Mucosa of descending colon (tissue), 3 donors: ENCODE measurements around the gene FAM181B. TPM values are rescaled to one million over a fixed set of nuclear protein-coding genes. Genes with fewer than 3 reads are reported as not detected.

Experiments
- ATAC-seq: fragments of 200-7000 bp; cut with Tn5 transposase; one replicate; pipeline ENCODE4 v1.9.1; 2020; ENCODE audit warnings: mild to moderate bottlenecking, moderate library complexity
- DNase-seq, 3 donors: peaks; one replicate each; pipeline ENCODE4 v3.0.0-alpha.2; 2020
- H3K36me3 ChIP-seq: fragments of 200-600 bp; one replicate; pipeline ENCODE4 v1.8.0; 2021; ENCODE audit warnings: low read depth, mild to moderate bottlenecking
- H3K4me1 ChIP-seq: fragments of 200-600 bp; one replicate; pipeline ENCODE4 v1.8.0; 2021; ENCODE audit warnings: low read depth, mild to moderate bottlenecking
- H3K4me3 ChIP-seq: fragments of 200-600 bp; one replicate; pipeline ENCODE4 v1.8.0; 2021; ENCODE audit warnings: mild to moderate bottlenecking
- H3K9me3 ChIP-seq: fragments of 200-600 bp; one replicate; pipeline ENCODE4 v1.8.0; 2021; ENCODE audit warnings: mild to moderate bottlenecking
- CTCF ChIP-seq: fragments of 200-600 bp; IDR thresholded peaks from one replicate; pipeline ENCODE4 v1.8.0; 2022; ENCODE audit warnings: antibody characterized with exemption, mild to moderate bottlenecking
- intact Hi-C, 2 donors: fragments of 100-400 bp; cut with DNase I in 1 of 2; cut with micrococcal nuclease in 1 of 2; formaldehyde crosslinking; loops; one replicate each; pipeline versions ENCODE4 v1.11.0 to v1.11.1; 2022; cut with DNase I, micrococcal nuclease
- long read RNA-seq, 2 donors: library from polyadenylated mRNA; unstranded; transcript quantifications; one replicate each; pipeline ENCODE4 v2.0.0, GENCODE V29; 2019 to 2021
- total RNA-seq, 3 donors: library from RNA; stranded (reverse); fragmentation: NEBNext Ultra II Directional in 2 of 3; extraction: Animal tissue kit (Norgen Biotek cat#: 25700) in 2 of 3; gene quantifications; one replicate each; pipeline versions ENCODE4 v1.2.1 to v1.2.4, GENCODE V29; 2021 to 2023
- donor health status: DM: no; HTN: no; CAD: no; lungs with moderate emphysema.
- donor health status: DM: no; HTN: no; CAD: no.
- donor health status: DM: no; HTN: yes; CAD: no.

FAM181B gene
- total RNA-seq = 1 to 10 TPM in 1 of 3 donors, under 1 TPM in 1, not detected in 1; 0.19 to 1.3 TPM
- long read RNA-seq, donor 1, transcript FAM181B-201 (1 exons, 3,924 nt) = major isoform, 9 of 9 reads
- long read RNA-seq, donor 1, partial matches to known transcripts = 0 of 9 reads
- long read RNA-seq, donor 1, other reads (novel, unspliced or antisense) = 0 of 9 reads
- long read RNA-seq, donor 2 = 0 reads

- H3K4me1 ChIP-seq = peaks cover 4% of the 10 kb centered on the region
- H3K9me3 ChIP-seq = no peaks in the 10 kb centered on the region
- no peaks in the 10 kb centered on the region for H3K36me3 ChIP-seq
- TF ChIP-seq CTCF = no peak
- H3K4me3 ChIP-seq = no peak within 1 kb of the TSS
- DNase-seq (peak; percentile 42 to 61 (median 55)), ATAC-seq (peak; percentile 81)
- intact Hi-C loops = no loop called here
These were observed at the start of gene FAM181B for GRCh38 chr11:82733444-82734119. FAM181B (minus strand) TSS chr11:82733864; CDS start chr11:82733729, 135 bp downstream.

- ATAC-seq (no peak), DNase-seq (no peak)
- Histone ChIP-seq H3K36me3 (no peaks in the 10 kb centered on the region), H3K4me1 (no peaks in the 10 kb centered on the region), H3K9me3 (no peaks in the 10 kb centered on the region), H3K4me3 (no peak overlapping the region)
- no peak for TF ChIP-seq CTCF
- intact Hi-C loops = no loop called here
These were observed 49.2 kb upstream of the FAM181B start for GRCh38 chr11:82782825-82783374.

GRCh38 chr11:82778776-82779175, 45.1 kb upstream of the FAM181B start:
- intact Hi-C loops = no loop called here
- TF ChIP-seq CTCF = no peak
- DNase-seq = no peak

GRCh38 chr11:82776377-82776776, 42.7 kb upstream of the FAM181B start:
- Histone ChIP-seq H3K4me1 (no peaks in the 10 kb centered on the region), H3K36me3 (no peaks in the 10 kb centered on the region), H3K4me3 (no peak overlapping the region), H3K9me3 (peaks cover 2% of the 10 kb centered on the region)
- intact Hi-C loops = no loop called here
- no peak for TF ChIP-seq CTCF
- ATAC-seq = no peak
- no peak for DNase-seq

More at GRCh38 chr11:82778776-82779175, 45.1 kb upstream of the FAM181B start:
- Histone ChIP-seq H3K4me3 (no peak overlapping the region), H3K36me3 (no peaks in the 10 kb centered on the region), H3K9me3 (peaks cover 2% of the 10 kb centered on the region), H3K4me1 (no peaks in the 10 kb centered on the region)
- ATAC-seq = no peak

- intact Hi-C loops = no loop called here
- Histone ChIP-seq H3K36me3 (no peaks in the 10 kb centered on the region), H3K4me3 (no peak overlapping the region), H3K9me3 (peaks cover 2% of the 10 kb centered on the region), H3K4me1 (no peaks in the 10 kb centered on the region)
- peak; percentile 53 for TF ChIP-seq CTCF
- peak; percentile 73 for ATAC-seq
- peak in 2 of 3 donors; percentile 32 to 50 for DNase-seq
These were observed 42.2 kb upstream of the FAM181B start for GRCh38 chr11:82775736-82776346.
